Activated naive CD8-positive, alpha-beta T cell treated with anti-CD3 and anti-CD28 coated beads, Interleukin-2, amount 10 ng/mL, durations not matched to agents 7 days and 5 days (primary cell): ENCODE measurements around the gene FANCI. TPM values are rescaled to one million over a fixed set of nuclear protein-coding genes. Genes with fewer than 3 reads are reported as not detected.
"Not testable (repeated sequence)": the region's sequence is repeated elsewhere in the genome, so short reads cannot be mapped to it uniquely, and the experiment has no call there.

Experiments
- ATAC-seq: fragments of 150-1000 bp; cut with Tn5 transposase; one replicate; pipeline ENCODE4 v1.10.0; 2021; ENCODE audit warnings: low read depth, moderate library complexity
- POLR2A ChIA-PET: fragments of 350-600 bp; sonication (Branson Sonifier 250); formaldehyde crosslinking; loops from one replicate; lab custom pipeline; 2021; ENCODE audit warnings: antibody characterized with exemption; lab: Charles Lee
- DNase-seq: peaks from one replicate; pipeline ENCODE4 v3.0.0; 2021
- H3K27ac Mint-ChIP-seq: one replicate; pipeline ENCODE4 v1.8.0; 2022; ENCODE audit warnings: mild to moderate bottlenecking, mixed read lengths
- H3K27me3 Mint-ChIP-seq: one replicate; pipeline ENCODE4 v1.8.0; 2022; ENCODE audit warnings: mild to moderate bottlenecking, moderate library complexity, mixed read lengths
- H3K36me3 Mint-ChIP-seq: one replicate; pipeline ENCODE4 v1.8.0; 2021; ENCODE audit warnings: mild to moderate bottlenecking, mixed read lengths
- H3K4me1 Mint-ChIP-seq: one replicate; pipeline ENCODE4 v1.8.0; 2021; ENCODE audit warnings: mixed read lengths
- H3K4me3 Mint-ChIP-seq: one replicate; pipeline ENCODE4 v1.8.0; 2022; ENCODE audit warnings: mild to moderate bottlenecking, moderate library complexity, mixed read lengths
- H3K9me3 Mint-ChIP-seq: one replicate; pipeline ENCODE4 v1.8.0; 2021; ENCODE audit warnings: mixed read lengths
- total RNA-seq, 2 experiments: library from RNA; stranded (reverse); gene quantifications; one replicate each; pipeline ENCODE4 v1.2.3, GENCODE V29; 2021

Gene FANCI
- total RNA-seq, 2 experiments from 2014 or later, result 155 to 161 TPM

GRCh38 chr15:89231832-89232231 lies 11.9 kb upstream of the FANCI start:
- Mint-ChIP-seq H3K36me3 (no peaks in the 10 kb centered on the region), H3K27me3 (peaks cover 45% of the 10 kb centered on the region), H3K4me1 (no peaks in the 10 kb centered on the region), H3K4me3 (no peak overlapping the region), H3K27ac (no peak overlapping the region), H3K9me3 (no peaks in the 10 kb centered on the region)
- POLR2A ChIA-PET, result no interaction called here
- ATAC-seq, result no peak
- no peak for DNase-seq

- not testable (repeated sequence) for H3K36me3 Mint-ChIP-seq, H3K4me1 Mint-ChIP-seq, DNase-seq, H3K9me3 Mint-ChIP-seq, ATAC-seq, H3K27ac Mint-ChIP-seq, H3K4me3 Mint-ChIP-seq
- peaks cover 41% of the 10 kb centered on the region for H3K27me3 Mint-ChIP-seq
- POLR2A ChIA-PET, result interaction anchor here (1.6 kb wide), 1 partner anchor 18 kb away, joined by 3 read pairs; no protein-coding TSS in a partner anchor
Observed at GRCh38 chr15:89239883-89240810, 3.6 kb upstream of the FANCI start.

- Mint-ChIP-seq H3K27ac (peak overlapping the region; percentile 89), H3K27me3 (peaks cover 20% of the 10 kb centered on the region), H3K4me3 (peak overlapping the region; percentile 94), H3K4me1 (peaks cover 29% of the 10 kb centered on the region), H3K9me3 (no peaks in the 10 kb centered on the region), H3K36me3 (peaks cover 26% of the 10 kb centered on the region)
- no peak for DNase-seq
- POLR2A ChIA-PET, result interaction anchor here (1.0 to 3.1 kb wide), 10 partner anchors 10 to 155 kb away, joined by 3 to 19 read pairs (median 4); partner anchors contain the start of gene ABHD2
- no peak for ATAC-seq
Observed at GRCh38 chr15:89243046-89243690, 611 bp upstream of the FANCI start.

- DNase-seq, result no peak
- no peaks in the 10 kb centered on the region for H3K9me3 Mint-ChIP-seq
- ATAC-seq, result no peak
- POLR2A ChIA-PET, result interaction anchor here (0.6 to 3.1 kb wide), 13 partner anchors 13 to 619 kb away, joined by 3 to 19 read pairs (median 4); partner anchors contain the start of genes ABHD2 and TICRR
- H3K4me1 Mint-ChIP-seq, result peaks cover 33% of the 10 kb centered on the region
- H3K4me3 Mint-ChIP-seq, result peak overlapping the region; percentile 94
- H3K27ac Mint-ChIP-seq, result peak overlapping the region; percentile 89
- H3K27me3 Mint-ChIP-seq, result peaks cover 11% of the 10 kb centered on the region
- peaks cover 36% of the 10 kb centered on the region for H3K36me3 Mint-ChIP-seq
Observed at GRCh38 chr15:89244574-89244903, 760 bp downstream of the FANCI start.

- POLR2A ChIA-PET, result interaction anchor here (0.6 kb wide), 1 partner anchor 328 kb away, joined by 3 read pairs; the partner anchor contains the start of gene TICRR
- H3K4me1 Mint-ChIP-seq, result peaks cover 39% of the 10 kb centered on the region
- no peak overlapping the region for H3K4me3 Mint-ChIP-seq
- DNase-seq, result no peak
- no peaks in the 10 kb centered on the region for H3K9me3 Mint-ChIP-seq
- H3K36me3 Mint-ChIP-seq, result peaks cover 53% of the 10 kb centered on the region
- ATAC-seq, result no peak
- peaks cover 6% of the 10 kb centered on the region for H3K27me3 Mint-ChIP-seq
- H3K27ac Mint-ChIP-seq, result no peak overlapping the region
Observed at GRCh38 chr15:89247446-89247845, 3.7 kb downstream of the FANCI start.

GRCh38 chr15:89248584-89248983 lies 4.8 kb downstream of the FANCI start:
- DNase-seq, result no peak
- Mint-ChIP-seq H3K27me3 (no peaks in the 10 kb centered on the region), H3K27ac (no peak overlapping the region), H3K4me1 (peaks cover 33% of the 10 kb centered on the region), H3K36me3 (peaks cover 55% of the 10 kb centered on the region), H3K9me3 (no peaks in the 10 kb centered on the region), H3K4me3 (no peak overlapping the region)
- POLR2A ChIA-PET, result no interaction called here
- ATAC-seq, result no peak

- H3K4me3 Mint-ChIP-seq, DNase-seq, H3K27ac Mint-ChIP-seq, H3K27me3 Mint-ChIP-seq, ATAC-seq, H3K9me3 Mint-ChIP-seq, POLR2A ChIA-PET: not testable (repeated sequence)
- Mint-ChIP-seq H3K36me3 (peaks cover 58% of the 10 kb centered on the region), H3K4me1 (peaks cover 30% of the 10 kb centered on the region)
Observed at GRCh38 chr15:89250142-89250541, 6.4 kb downstream of the FANCI start.

- not testable (repeated sequence) for H3K27me3 Mint-ChIP-seq, H3K4me1 Mint-ChIP-seq
Observed at GRCh38 chr15:89277281-89277680, 33.5 kb downstream of the FANCI start.

GRCh38 chr15:89278307-89278706 lies 34.5 kb downstream of the FANCI start:
- POLR2A ChIA-PET, result no interaction called here
- no peak for ATAC-seq
- H3K36me3 Mint-ChIP-seq, result peaks cover 24% of the 10 kb centered on the region
- peaks cover 2% of the 10 kb centered on the region for H3K4me1 Mint-ChIP-seq
- no peaks in the 10 kb centered on the region for H3K27me3 Mint-ChIP-seq
- H3K27ac Mint-ChIP-seq, result no peak overlapping the region
- H3K4me3 Mint-ChIP-seq, result no peak overlapping the region
- no peaks in the 10 kb centered on the region for H3K9me3 Mint-ChIP-seq
- DNase-seq, result no peak

More at GRCh38 chr15:89277281-89277680, 33.5 kb downstream of the FANCI start:
- H3K4me3 Mint-ChIP-seq, H3K27ac Mint-ChIP-seq, ATAC-seq, DNase-seq, H3K9me3 Mint-ChIP-seq, POLR2A ChIA-PET: not testable (repeated sequence)
- H3K36me3 Mint-ChIP-seq, result peaks cover 20% of the 10 kb centered on the region

- Mint-ChIP-seq H3K4me3 (no peak overlapping the region), H3K27ac (no peak overlapping the region), H3K36me3 (peaks cover 46% of the 10 kb centered on the region), H3K4me1 (no peaks in the 10 kb centered on the region), H3K9me3 (no peaks in the 10 kb centered on the region), H3K27me3 (no peaks in the 10 kb centered on the region)
- POLR2A ChIA-PET, result interaction anchor here (0.6 kb wide), 1 partner anchor 9 kb away, joined by 4 read pairs; no protein-coding TSS in a partner anchor
- ATAC-seq (no peak), DNase-seq (no peak)
Observed at GRCh38 chr15:89282631-89283030, 38.9 kb downstream of the FANCI start.

GRCh38 chr15:89283201-89283600 lies 39.4 kb downstream of the FANCI start:
- POLR2A ChIA-PET, result no interaction called here

GRCh38 chr15:89291934-89292438 lies 48.2 kb downstream of the FANCI start:
- Mint-ChIP-seq H3K27me3 (no peaks in the 10 kb centered on the region), H3K4me3 (no peak overlapping the region), H3K9me3 (no peaks in the 10 kb centered on the region), H3K27ac (no peak overlapping the region), H3K36me3 (peaks cover 42% of the 10 kb centered on the region), H3K4me1 (no peaks in the 10 kb centered on the region)
- ATAC-seq (no peak), DNase-seq (no peak)
- POLR2A ChIA-PET, result no interaction called here

More at GRCh38 chr15:89283201-89283600, 39.4 kb downstream of the FANCI start:
- Mint-ChIP-seq H3K4me1 (no peaks in the 10 kb centered on the region), H3K36me3 (peaks cover 48% of the 10 kb centered on the region), H3K9me3 (no peaks in the 10 kb centered on the region), H3K27ac (no peak overlapping the region), H3K27me3 (no peaks in the 10 kb centered on the region), H3K4me3 (no peak overlapping the region)
- ATAC-seq, result no peak
- DNase-seq, result no peak

GRCh38 chr15:89293012-89293411 lies 49.2 kb downstream of the FANCI start:
- POLR2A ChIA-PET, result no interaction called here
- H3K4me3 Mint-ChIP-seq, result no peak overlapping the region
- peaks cover under 1% of the 10 kb centered on the region for H3K4me1 Mint-ChIP-seq
- ATAC-seq, result no peak
- H3K9me3 Mint-ChIP-seq, result no peaks in the 10 kb centered on the region
- H3K27ac Mint-ChIP-seq, result no peak overlapping the region
- H3K36me3 Mint-ChIP-seq, result peaks cover 41% of the 10 kb centered on the region
- H3K27me3 Mint-ChIP-seq, result no peaks in the 10 kb centered on the region
- DNase-seq, result no peak
